ENCODE results near the gene ICAM4.
"Not testable (repeated sequence)": the region's sequence is repeated elsewhere in the genome, so short reads cannot be mapped to it uniquely, and the experiment has no call there.

ICAM4 gene

GRCh38 chr19:10320602-10321416 is 34.1 kb downstream of the ICAM4 start:
- no peak for DNase-seq (ENCODE audit: low read depth)

DNA sequence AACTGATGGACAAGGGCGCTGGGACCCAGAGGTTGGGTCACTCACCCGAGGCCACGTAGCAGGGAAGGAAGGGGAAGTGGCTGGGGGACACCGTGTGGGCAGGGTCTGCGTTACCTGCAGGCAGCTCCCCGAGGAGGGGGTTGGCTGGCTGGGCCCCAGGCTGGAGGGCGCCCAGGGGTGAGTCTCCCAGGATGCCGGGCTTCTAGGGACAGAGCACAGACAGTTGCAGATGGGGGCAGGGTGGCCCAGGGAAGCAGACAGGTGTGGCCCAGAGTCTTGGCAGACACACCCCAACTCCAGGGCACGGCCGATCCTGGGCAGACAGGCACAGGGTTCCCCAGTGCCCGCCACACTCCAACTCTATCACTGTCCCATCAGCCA is 34.7 kb downstream of the ICAM4 start:
- no peak for DNase-seq (ENCODE audit: low read depth)

GRCh38 chr19:10321874-10322835 is 35.4 kb downstream of the ICAM4 start:
- no peak for DNase-seq (ENCODE audit: low read depth)

DNA sequence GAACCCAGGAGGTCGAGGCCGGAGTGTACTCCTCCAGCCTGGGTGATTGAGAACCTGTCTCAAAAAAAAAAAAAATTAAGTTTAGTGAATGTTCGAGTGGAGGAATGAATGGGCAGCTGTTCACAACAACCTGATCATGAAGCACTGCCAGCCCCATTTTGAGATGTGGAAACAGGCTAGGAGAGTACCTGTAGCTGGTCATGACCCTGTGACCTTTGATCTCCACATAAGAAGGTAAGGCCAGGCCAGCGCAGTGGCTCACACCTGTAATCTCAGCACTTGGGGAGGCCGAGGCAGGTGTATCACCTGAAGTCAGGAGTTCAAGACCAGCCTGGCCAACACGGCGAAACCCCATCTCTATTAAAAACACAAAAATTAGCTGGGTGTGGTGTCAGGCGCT is 39.0 kb downstream of the ICAM4 start:
- DNase-seq (ENCODE audit: low read depth) = no peak

DNA sequence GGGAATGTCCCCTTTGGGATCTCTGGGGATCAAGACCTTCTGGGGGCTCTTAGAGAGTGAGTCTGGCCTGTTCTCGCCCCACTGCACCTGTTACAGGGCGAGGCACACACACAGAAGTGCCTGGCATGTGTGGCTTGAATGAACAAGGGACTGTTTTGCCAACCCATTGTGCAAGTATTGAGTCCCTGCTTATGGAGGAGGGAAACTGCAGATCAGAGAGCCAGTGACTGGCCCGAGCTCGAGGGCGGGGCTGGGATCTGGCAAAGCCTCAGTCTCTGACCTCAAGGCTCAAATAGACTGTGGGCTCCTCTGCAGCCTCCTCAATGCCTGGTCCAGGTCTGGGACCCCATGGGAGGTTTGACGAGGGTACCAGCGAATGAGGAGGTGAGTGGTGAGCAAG is 41.0 kb downstream of the ICAM4 start:
- no peak for DNase-seq (ENCODE audit: low read depth)

- no peak for DNase-seq (ENCODE audit: low read depth)
Measured at GRCh38 chr19:10328558-10329429, 42.0 kb downstream of the ICAM4 start.

DNA sequence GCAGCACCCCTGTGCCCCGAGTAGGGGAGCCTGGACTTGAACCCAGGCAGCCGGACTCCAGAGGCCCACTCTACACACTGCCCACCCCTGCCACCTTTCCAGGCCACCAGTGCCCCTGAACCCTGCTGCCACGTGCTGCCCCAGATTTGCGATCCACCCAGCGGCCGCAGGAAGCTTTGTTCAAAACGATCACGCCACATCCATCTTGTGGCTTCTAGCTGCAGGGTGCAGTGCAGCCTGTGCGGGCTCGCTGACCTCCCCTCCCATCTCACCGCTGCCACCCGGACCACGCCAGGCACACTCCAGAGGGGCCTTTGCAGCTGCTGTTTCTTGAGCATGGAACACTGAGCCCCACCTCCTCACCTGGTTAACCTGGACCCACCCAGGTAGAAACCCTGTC is 42.8 kb downstream of the ICAM4 start:
- DNase-seq (ENCODE audit: low read depth) = no peak

DNA sequence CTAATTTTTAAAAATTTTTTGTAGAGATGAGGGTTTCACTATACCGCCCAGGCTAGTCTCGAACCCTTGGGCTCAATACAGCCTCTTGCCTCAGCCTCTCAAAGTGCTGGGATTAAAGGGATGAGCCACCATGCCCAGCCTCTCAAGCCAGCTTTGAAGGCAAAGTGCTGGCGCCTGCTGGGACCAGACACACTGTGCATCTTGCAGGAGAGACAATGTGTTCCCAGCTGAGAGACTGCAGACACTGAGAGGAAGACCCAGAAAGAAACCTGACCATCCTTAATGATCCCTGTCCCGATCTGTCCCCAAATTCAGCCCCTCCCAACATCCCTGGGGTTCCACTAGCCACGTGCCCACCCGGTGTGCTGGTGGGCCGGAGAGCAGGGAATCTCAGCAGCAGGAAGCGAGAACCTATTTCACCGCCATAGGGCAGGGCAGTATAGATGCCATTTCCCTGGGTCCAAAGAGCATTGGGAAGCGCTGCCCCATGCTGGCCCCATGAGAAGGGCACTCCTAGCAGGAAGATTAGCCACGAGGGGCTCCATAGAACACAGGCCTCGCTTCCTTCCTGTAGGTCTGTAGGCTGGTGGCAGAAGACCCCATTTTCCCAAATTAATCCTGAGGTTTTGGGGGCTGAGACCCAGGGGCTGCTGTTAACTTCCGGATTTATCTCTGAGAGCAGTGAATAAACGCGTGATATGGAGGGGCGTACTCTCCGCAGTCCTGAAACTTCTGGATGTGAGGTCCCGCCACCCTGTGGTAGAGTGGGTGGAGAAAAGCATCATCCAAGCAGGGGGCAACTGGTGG is 45.6 kb downstream of the ICAM4 start:
- DNase-seq (ENCODE audit: low read depth) = no peak

DNA sequence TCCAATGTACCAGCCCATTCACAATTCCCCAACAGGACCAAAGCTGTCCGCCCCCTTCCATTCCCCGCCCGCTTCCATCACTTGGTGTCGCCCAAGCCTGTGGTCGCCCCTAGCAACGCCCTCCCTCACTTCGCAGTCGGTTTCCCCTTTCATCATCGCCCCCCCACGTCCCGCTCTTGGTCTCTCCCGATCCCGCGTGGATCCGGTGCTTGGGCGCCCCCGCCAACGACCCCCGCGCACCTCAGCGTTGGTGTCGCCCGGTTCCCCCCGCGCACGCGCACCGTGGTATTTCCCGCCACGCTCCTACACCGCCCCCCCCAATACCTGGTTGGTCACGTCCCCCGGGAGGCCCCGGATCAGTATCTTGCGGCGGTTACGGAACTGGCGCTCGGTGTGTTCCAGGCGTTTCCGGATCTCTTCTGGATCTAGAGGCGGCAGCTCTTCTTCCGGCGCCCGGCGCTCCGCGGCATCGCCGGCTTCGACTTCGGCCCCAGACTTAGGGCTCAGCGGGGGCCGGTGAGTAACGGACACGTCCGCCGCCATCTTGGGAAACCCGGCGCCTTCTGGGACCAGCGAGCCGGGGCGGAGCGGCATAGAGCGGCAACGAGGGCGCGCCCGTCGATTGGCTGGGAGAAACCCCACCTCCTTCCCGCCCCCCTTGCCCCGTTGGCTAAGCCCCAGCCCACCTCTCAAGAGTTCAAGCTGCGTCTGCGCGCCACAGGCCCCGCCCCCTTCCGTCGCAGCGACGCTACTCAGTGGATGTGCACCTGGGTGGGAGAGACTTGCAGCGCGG is 46.4 kb downstream of the ICAM4 start, which contains the start of gene RAVER1:
Gene RAVER1, minus strand, starts transcription at position 565 of the 793 bp plus-strand sequence. Its CDS starts 22 bp downstream, at position 543.
- DNase-seq (ENCODE audit: low read depth) = peak; percentile 83

GRCh38 chr19:10333758-10334587 is 47.2 kb downstream of the ICAM4 start:
- no peak for DNase-seq (ENCODE audit: low read depth)

GRCh38 chr19:10334588-10335351 is 48.0 kb downstream of the ICAM4 start:
- peak; percentile 85 for DNase-seq (ENCODE audit: low read depth)

DNA sequence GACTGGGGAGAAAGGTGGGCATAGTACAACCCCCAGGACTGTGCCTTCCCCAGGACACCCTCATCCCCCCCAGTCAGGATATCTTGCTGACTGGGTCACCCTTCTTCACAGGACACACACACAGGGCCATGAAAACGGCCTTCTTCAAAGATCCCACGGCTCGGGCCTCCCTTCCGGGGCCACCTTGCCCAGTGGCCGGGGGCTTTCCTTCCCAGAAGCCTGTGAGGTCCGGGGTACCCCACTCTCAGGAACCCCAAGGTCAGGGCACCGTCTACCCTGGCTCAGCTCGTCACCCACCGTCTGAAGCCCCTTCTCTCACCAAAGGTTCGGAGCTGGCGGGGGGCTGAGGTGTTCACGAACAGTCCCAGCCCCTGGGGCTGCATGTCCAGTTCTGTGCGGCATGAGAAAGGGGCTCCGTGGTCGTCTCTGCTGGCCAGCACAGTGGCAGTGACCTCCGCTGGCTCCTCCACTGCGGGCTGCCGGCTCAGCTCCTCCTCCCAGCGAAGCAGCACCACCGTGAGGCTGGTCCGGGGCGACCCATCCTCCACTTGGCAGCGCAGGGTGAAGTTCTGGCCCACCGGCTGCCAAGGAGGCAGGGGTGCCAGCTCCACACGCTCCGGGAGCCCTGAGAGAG is 48.7 kb downstream of the ICAM4 start:
- no peak for DNase-seq (ENCODE audit: low read depth)

- DNase-seq (ENCODE audit: low read depth) = not testable (repeated sequence)
Measured at GRCh38 chr19:10336725-10337124, 50.0 kb downstream of the ICAM4 start.

All from HS-27A (cell line).